AG08395 (cell line): Measurements from ENCODE around the gene CNNM4.
"Not testable (repeated sequence)": the region's sequence is repeated elsewhere in the genome, so short reads cannot be mapped to it uniquely, and the experiment has no call there.

ENCODE experiments used
- DNase-seq: peaks from one replicate; pipeline ENCODE4 v3.0.0; 2012; ENCODE audit warnings: mixed read lengths, low spot score

The CNNM4 gene

GRCh38 chr2:96792772-96793749 is 32.4 kb downstream of the CNNM4 start:
- DNase-seq = no peak

GRCh38 chr2:96795076-96795475 is 34.4 kb downstream of the CNNM4 start:
- DNase-seq = no peak

- DNase-seq = not testable (repeated sequence)
Observed at GRCh38 chr2:96796497-96796896, 35.8 kb downstream of the CNNM4 start.

GRCh38 chr2:96797066-96797625 is 36.4 kb downstream of the CNNM4 start:
- no peak for DNase-seq

- no peak for DNase-seq
Observed at GRCh38 chr2:96798733-96799622, 38.3 kb downstream of the CNNM4 start.

- DNase-seq = no peak
Observed at GRCh38 chr2:96799623-96799935, 38.9 kb downstream of the CNNM4 start.

- no peak for DNase-seq
Observed at GRCh38 chr2:96800061-96801004, 39.6 kb downstream of the CNNM4 start.

GRCh38 chr2:96801005-96801785 is 40.5 kb downstream of the CNNM4 start:
- DNase-seq = peak; percentile 67

GRCh38 chr2:96801786-96802595 is 41.3 kb downstream of the CNNM4 start:
- no peak for DNase-seq

- DNase-seq = no peak
Observed at GRCh38 chr2:96802721-96803120, 42.0 kb downstream of the CNNM4 start.

- DNase-seq = no peak
Observed at GRCh38 chr2:96804986-96805385, 44.3 kb downstream of the CNNM4 start.

GRCh38 chr2:96805946-96806345 is 45.2 kb downstream of the CNNM4 start:
- not testable (repeated sequence) for DNase-seq

- no peak for DNase-seq
Observed at GRCh38 chr2:96806468-96807126, 45.9 kb downstream of the CNNM4 start.

- DNase-seq = no peak
Observed at GRCh38 chr2:96807127-96807471, 46.4 kb downstream of the CNNM4 start.

- DNase-seq = no peak
Observed at GRCh38 chr2:96808176-96808837, 47.6 kb downstream of the CNNM4 start.

- DNase-seq = no peak
Observed at GRCh38 chr2:96809216-96809882, 48.6 kb downstream of the CNNM4 start.

- DNase-seq = no peak
Observed at GRCh38 chr2:96809951-96810782, 49.5 kb downstream of the CNNM4 start.
